Liver (tissue), 9 donors: ENCODE measurements around the gene CLIC3. TPM values are rescaled to one million over a fixed set of nuclear protein-coding genes. Genes with fewer than 3 reads are reported as not detected.

Experiments used
- DNase-seq: peaks from one replicate; pipeline ENCODE4 v3.0.0-alpha.2; 2017; ENCODE audit warnings: low spot score
- H3K27ac ChIP-seq, 2 donors: one replicate each; pipeline ENCODE4 v1.7.0; 2013; ENCODE audit warnings: inconsistent platforms in 2 of 2, low read length in 2 of 2, control low read depth in 1 of 2, low read depth in 1 of 2, mild to moderate bottlenecking in 1 of 2
- H3K27me3 ChIP-seq, 4 donors: one replicate each; pipeline versions ENCODE4 v1.6.1 to v1.7.0; 2013; ENCODE audit warnings: low read length in 3 of 4, inconsistent platforms in 1 of 4, mild to moderate bottlenecking in 1 of 4, moderate library complexity in 1 of 4; ENCODE audit not compliant: control insufficient read depth in 4 of 4, insufficient read depth in 4 of 4
- H3K36me3 ChIP-seq, 4 donors: one replicate each; pipeline versions ENCODE4 v1.6.1 to v1.7.0; 2013; ENCODE audit warnings: low read length in 3 of 4, mild to moderate bottlenecking in 3 of 4, low read depth in 1 of 4, moderate library complexity in 1 of 4; ENCODE audit not compliant: control insufficient read depth in 4 of 4, insufficient read depth in 3 of 4
- H3K4me1 ChIP-seq, 4 donors: one replicate each; pipeline versions ENCODE4 v1.6.1 to v1.7.0; 2013; ENCODE audit warnings: low read length in 3 of 4, mild to moderate bottlenecking in 3 of 4, moderate library complexity in 1 of 4; ENCODE audit not compliant: control insufficient read depth in 4 of 4, insufficient read depth in 4 of 4
- H3K4me3 ChIP-seq, 3 donors: one replicate each; pipeline versions ENCODE4 v1.6.1 to v1.7.0; 2013; ENCODE audit warnings: low read length in 3 of 3, control low read depth in 1 of 3, low read depth in 1 of 3, mild to moderate bottlenecking in 1 of 3
- H3K9ac ChIP-seq, 2 donors: one replicate each; pipeline ENCODE4 v1.7.0; 2013; ENCODE audit warnings: low read length in 2 of 2, mild to moderate bottlenecking in 2 of 2, moderate library complexity in 2 of 2, control low read depth in 1 of 2, low read depth in 1 of 2
- H3K9me3 ChIP-seq, 4 donors: one replicate each; pipeline versions ENCODE4 v1.6.1 to v1.7.0; 2013; ENCODE audit warnings: low read length in 3 of 4; ENCODE audit not compliant: control insufficient read depth in 4 of 4
- EGR1 ChIP-seq, 2 donors: IDR thresholded peaks; 2 replicates each; pipeline ENCODE4 v1.6.1; 2016 to 2018; ENCODE audit warnings: antibody characterized with exemption in 2 of 2, low read depth in 2 of 2
- FOXA1 ChIP-seq: IDR thresholded peaks from 2 replicates; pipeline ENCODE4 v1.6.1; 2016; ENCODE audit warnings: antibody characterized with exemption
- FOXA2 ChIP-seq: IDR thresholded peaks from 2 replicates; pipeline ENCODE4 v1.6.1; 2016; ENCODE audit warnings: antibody characterized with exemption
- GABPA ChIP-seq, 2 donors: IDR thresholded peaks in 1 of 2; conservative IDR thresholded peaks in 1 of 2; 2 replicates each; pipeline ENCODE4 v1.6.1; 2016; ENCODE audit warnings: antibody characterized with exemption in 2 of 2, mild to moderate bottlenecking in 1 of 2, moderate library complexity in 1 of 2
- HNF4A ChIP-seq, 2 donors: conservative IDR thresholded peaks; 2 replicates each; pipeline ENCODE4 v1.6.1; 2016; ENCODE audit warnings: antibody characterized with exemption in 2 of 2, mild to moderate bottlenecking in 2 of 2
- HNF4G ChIP-seq: IDR thresholded peaks from 2 replicates; pipeline ENCODE4 v1.6.1; 2016; ENCODE audit warnings: antibody characterized with exemption
- JUND ChIP-seq, 2 donors: IDR thresholded peaks; 2 replicates each; pipeline ENCODE4 v1.6.1; 2016; ENCODE audit warnings: antibody characterized with exemption in 2 of 2
- NR2F2 ChIP-seq: IDR thresholded peaks from 2 replicates; pipeline ENCODE4 v1.6.1; 2016; ENCODE audit warnings: antibody characterized with exemption
- RAD21 ChIP-seq, 2 donors: IDR thresholded peaks; 2 replicates each; pipeline ENCODE4 v1.6.1; 2016; ENCODE audit warnings: antibody characterized with exemption in 2 of 2, mild to moderate bottlenecking in 2 of 2
- RXRA ChIP-seq, 2 donors: IDR thresholded peaks; 2 replicates each; pipeline ENCODE4 v1.6.1; 2017 to 2018; ENCODE audit warnings: antibody characterized with exemption in 2 of 2, mild to moderate bottlenecking in 1 of 2
- SP1 ChIP-seq: IDR thresholded peaks from 2 replicates; pipeline ENCODE4 v1.6.1; 2018; ENCODE audit warnings: antibody characterized with exemption, mild to moderate bottlenecking
- TAF1 ChIP-seq: conservative IDR thresholded peaks from 2 replicates; pipeline ENCODE4 v1.6.1; 2016; ENCODE audit warnings: antibody characterized with exemption, mild to moderate bottlenecking
- YY1 ChIP-seq: IDR thresholded peaks from 2 replicates; pipeline ENCODE4 v1.6.1; 2016; ENCODE audit warnings: antibody characterized with exemption, mild to moderate bottlenecking
- WGBS: extraction: QIAGEN DNeasy Blood & Tissue Kit; methylation state at CpG from one replicate; pipeline ENCODE4 v1.1.7; 2013; 5-methylcytosine and 5-hydroxymethylcytosine counted together
- polyA plus RNA-seq, 2 donors: library from polyadenylated mRNA; stranded (reverse) in 1 of 2; unstranded in 1 of 2; fragments of 200-250 nt in 1 of 2; fragments of >200 nt in 1 of 2; fragmentation: Nextera tagmentation in 1 of 2; extraction: Ambion mirVana in 1 of 2; gene quantifications; one replicate each; pipeline versions ENCODE4 v1.2.1 to v1.2.3, GENCODE V29; 2013 to 2015
- total RNA-seq, 2 donors: library from RNA; depleted of rRNA; stranded (reverse); fragments of >200 nt; gene quantifications; one replicate each; pipeline ENCODE4 v1.2.3, GENCODE V29; 2014
- TF ChIP-seq, protein P1 (sequence below): fragments of 150-350 bp; IDR thresholded peaks from 2 replicates; pipeline ENCODE4 v1.5.1; 2017; ENCODE audit warnings: improper control_type of control experiment, low read depth, low read length; ENCODE audit not compliant: missing input control
- TF ChIP-seq, protein P2 (sequence below): IDR thresholded peaks from 2 replicates; pipeline ENCODE4 v1.6.1; 2016; ENCODE audit warnings: antibody characterized with exemption
- TF ChIP-seq, protein P3 (sequence below): IDR thresholded peaks from 2 replicates; pipeline ENCODE4 v1.6.1; 2016; ENCODE audit warnings: antibody characterized with exemption
- TF ChIP-seq, protein P4 (sequence below): IDR thresholded peaks from 2 replicates; pipeline ENCODE4 v1.6.1; 2016; ENCODE audit warnings: antibody characterized with exemption, mild to moderate bottlenecking
- donor health status: healthy.
- donor health status: healthy.
- donor health status: healthy.
- donor health status: healthy.
- donor health status: healthy.

The CLIC3 gene
- total and polyA plus RNA-seq, 4 donors = 0.33 to 0.83 (median 0.40) TPM

DNA sequence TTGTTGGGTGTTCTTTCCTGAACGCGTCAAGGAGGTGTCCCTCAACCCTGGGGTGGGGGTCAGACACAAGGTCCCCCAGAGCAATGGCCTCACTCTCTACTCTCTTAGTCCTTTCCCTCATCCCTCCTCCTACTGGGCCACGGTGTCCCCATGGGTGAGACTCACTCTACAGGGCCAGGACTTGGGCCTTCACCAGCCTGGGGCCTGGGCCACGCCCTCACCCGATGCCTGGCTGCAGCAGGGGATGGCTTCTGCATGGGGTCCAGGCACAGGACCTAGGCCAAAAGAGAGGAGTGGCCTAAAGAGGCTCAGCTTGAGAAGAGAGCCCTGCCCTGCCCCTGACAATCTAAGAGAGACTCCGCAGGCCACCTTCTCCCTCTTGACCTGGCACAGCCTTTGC, 38.5 kb downstream of the CLIC3 start:
- TF ChIP-seq, protein P1, sequence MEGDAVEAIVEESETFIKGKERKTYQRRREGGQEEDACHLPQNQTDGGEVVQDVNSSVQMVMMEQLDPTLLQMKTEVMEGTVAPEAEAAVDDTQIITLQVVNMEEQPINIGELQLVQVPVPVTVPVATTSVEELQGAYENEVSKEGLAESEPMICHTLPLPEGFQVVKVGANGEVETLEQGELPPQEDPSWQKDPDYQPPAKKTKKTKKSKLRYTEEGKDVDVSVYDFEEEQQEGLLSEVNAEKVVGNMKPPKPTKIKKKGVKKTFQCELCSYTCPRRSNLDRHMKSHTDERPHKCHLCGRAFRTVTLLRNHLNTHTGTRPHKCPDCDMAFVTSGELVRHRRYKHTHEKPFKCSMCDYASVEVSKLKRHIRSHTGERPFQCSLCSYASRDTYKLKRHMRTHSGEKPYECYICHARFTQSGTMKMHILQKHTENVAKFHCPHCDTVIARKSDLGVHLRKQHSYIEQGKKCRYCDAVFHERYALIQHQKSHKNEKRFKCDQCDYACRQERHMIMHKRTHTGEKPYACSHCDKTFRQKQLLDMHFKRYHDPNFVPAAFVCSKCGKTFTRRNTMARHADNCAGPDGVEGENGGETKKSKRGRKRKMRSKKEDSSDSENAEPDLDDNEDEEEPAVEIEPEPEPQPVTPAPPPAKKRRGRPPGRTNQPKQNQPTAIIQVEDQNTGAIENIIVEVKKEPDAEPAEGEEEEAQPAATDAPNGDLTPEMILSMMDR = no peak
- TF ChIP-seq TAF1 = no peak
- no peak for TF ChIP-seq EGR1 (IDR thresholded peaks at IDR 0.05; ENCODE audit: low read depth in 2 of 2)
- TF ChIP-seq RAD21 (IDR thresholded peaks at IDR 0.05) = no peak
- TF ChIP-seq FOXA2 = no peak
- TF ChIP-seq, protein P2, sequence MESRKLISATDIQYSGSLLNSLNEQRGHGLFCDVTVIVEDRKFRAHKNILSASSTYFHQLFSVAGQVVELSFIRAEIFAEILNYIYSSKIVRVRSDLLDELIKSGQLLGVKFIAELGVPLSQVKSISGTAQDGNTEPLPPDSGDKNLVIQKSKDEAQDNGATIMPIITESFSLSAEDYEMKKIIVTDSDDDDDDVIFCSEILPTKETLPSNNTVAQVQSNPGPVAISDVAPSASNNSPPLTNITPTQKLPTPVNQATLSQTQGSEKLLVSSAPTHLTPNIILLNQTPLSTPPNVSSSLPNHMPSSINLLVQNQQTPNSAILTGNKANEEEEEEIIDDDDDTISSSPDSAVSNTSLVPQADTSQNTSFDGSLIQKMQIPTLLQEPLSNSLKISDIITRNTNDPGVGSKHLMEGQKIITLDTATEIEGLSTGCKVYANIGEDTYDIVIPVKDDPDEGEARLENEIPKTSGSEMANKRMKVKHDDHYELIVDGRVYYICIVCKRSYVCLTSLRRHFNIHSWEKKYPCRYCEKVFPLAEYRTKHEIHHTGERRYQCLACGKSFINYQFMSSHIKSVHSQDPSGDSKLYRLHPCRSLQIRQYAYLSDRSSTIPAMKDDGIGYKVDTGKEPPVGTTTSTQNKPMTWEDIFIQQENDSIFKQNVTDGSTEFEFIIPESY = no peak
- TF ChIP-seq, protein P3, sequence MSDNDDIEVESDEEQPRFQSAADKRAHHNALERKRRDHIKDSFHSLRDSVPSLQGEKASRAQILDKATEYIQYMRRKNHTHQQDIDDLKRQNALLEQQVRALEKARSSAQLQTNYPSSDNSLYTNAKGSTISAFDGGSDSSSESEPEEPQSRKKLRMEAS = no peak
- no peak for TF ChIP-seq NR2F2
- TF ChIP-seq SP1 = no peak
- no peak for TF ChIP-seq RXRA (IDR thresholded peaks at IDR 0.05)
- TF ChIP-seq JUND (IDR thresholded peaks at IDR 0.05) = no peak
- TF ChIP-seq HNF4G = no peak
- no peak for TF ChIP-seq HNF4A (conservative IDR thresholded peaks at IDR 0.05)
- TF ChIP-seq, protein P4, sequence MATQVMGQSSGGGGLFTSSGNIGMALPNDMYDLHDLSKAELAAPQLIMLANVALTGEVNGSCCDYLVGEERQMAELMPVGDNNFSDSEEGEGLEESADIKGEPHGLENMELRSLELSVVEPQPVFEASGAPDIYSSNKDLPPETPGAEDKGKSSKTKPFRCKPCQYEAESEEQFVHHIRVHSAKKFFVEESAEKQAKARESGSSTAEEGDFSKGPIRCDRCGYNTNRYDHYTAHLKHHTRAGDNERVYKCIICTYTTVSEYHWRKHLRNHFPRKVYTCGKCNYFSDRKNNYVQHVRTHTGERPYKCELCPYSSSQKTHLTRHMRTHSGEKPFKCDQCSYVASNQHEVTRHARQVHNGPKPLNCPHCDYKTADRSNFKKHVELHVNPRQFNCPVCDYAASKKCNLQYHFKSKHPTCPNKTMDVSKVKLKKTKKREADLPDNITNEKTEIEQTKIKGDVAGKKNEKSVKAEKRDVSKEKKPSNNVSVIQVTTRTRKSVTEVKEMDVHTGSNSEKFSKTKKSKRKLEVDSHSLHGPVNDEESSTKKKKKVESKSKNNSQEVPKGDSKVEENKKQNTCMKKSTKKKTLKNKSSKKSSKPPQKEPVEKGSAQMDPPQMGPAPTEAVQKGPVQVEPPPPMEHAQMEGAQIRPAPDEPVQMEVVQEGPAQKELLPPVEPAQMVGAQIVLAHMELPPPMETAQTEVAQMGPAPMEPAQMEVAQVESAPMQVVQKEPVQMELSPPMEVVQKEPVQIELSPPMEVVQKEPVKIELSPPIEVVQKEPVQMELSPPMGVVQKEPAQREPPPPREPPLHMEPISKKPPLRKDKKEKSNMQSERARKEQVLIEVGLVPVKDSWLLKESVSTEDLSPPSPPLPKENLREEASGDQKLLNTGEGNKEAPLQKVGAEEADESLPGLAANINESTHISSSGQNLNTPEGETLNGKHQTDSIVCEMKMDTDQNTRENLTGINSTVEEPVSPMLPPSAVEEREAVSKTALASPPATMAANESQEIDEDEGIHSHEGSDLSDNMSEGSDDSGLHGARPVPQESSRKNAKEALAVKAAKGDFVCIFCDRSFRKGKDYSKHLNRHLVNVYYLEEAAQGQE = no peak
- no peak for TF ChIP-seq YY1
- TF ChIP-seq FOXA1 = no peak
- TF ChIP-seq GABPA (IDR thresholded peaks at IDR 0.05 in 1 of 2, conservative IDR thresholded peaks at IDR 0.05 in 1 of 2) = no peak
- no peaks in the 10 kb centered on the region for H3K9me3 ChIP-seq
- WGBS = 93% methylated on average over 6 of the region's 6 CpGs
- H3K27me3 ChIP-seq = no peaks in the 10 kb centered on the region
- no peak for DNase-seq
- H3K36me3 ChIP-seq = no peaks in the 10 kb centered on the region
- no peaks in the 10 kb centered on the region for H3K4me1 ChIP-seq
- H3K27ac ChIP-seq = no peak overlapping the region
- H3K9ac ChIP-seq = no peak overlapping the region
- H3K4me3 ChIP-seq = no peak overlapping the region

DNA sequence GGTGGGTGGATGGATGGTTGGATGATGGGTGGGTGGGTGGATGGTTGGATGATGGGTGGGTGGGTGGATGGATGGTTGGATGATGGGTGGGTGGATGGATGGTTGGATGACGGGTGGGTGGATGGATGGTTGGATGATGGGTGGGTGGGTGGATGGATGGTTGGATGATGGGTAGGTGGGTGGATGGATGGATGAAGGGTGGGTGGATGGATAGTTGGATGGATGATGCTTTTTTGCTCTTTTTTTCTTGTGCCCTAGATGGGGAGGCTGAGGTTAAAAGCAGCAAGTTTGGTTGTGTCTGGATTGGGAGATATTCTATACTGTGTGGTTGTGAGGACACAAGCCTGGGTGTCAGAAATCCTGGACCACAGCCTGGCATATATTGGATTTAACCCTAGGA, 38.9 kb downstream of the CLIC3 start:
- H3K4me1 ChIP-seq = no peaks in the 10 kb centered on the region
- no peak overlapping the region for H3K27ac ChIP-seq
- H3K9ac ChIP-seq = no peak overlapping the region
- DNase-seq = no peak
- no peaks in the 10 kb centered on the region for H3K27me3 ChIP-seq
- no peaks in the 10 kb centered on the region for H3K9me3 ChIP-seq
- 94% methylated on average over 1 of the region's 1 CpG for WGBS
- H3K4me3 ChIP-seq = no peak overlapping the region
- H3K36me3 ChIP-seq = no peaks in the 10 kb centered on the region
- TF ChIP-seq FOXA2 (no peak), RAD21 (IDR thresholded peaks at IDR 0.05) (no peak), TAF1 (no peak), GABPA (IDR thresholded peaks at IDR 0.05 in 1 of 2, conservative IDR thresholded peaks at IDR 0.05 in 1 of 2) (no peak), SP1 (no peak), FOXA1 (no peak), RXRA (IDR thresholded peaks at IDR 0.05) (no peak), HNF4G (no peak)
- TF ChIP-seq, protein P1 = no peak
- TF ChIP-seq, protein P4 = no peak
- TF ChIP-seq, protein P3 = no peak
